H1 (cell line): ENCODE results near the gene KRT76. TPM values are rescaled to one million over a fixed set of nuclear protein-coding genes. Genes with fewer than 3 reads are reported as not detected.

ENCODE experiments used
- CTCF ChIA-PET: fragments of 300-600 bp; sonication (Branson Sonifier 250); formaldehyde crosslinking; loops from one replicate; lab custom pipeline; 2021; ENCODE audit not compliant: partially characterized antibody; lab: Charles Lee
- POLR2A ChIA-PET: fragments of 300-600 bp; sonication (Branson Sonifier 250); formaldehyde crosslinking; loops from one replicate; lab custom pipeline; 2021; ENCODE audit warnings: inconsistent platforms; ENCODE audit not compliant: partially characterized antibody; lab: Charles Lee
- DNase-seq, 2 experiments: peaks; one replicate each; pipeline versions ENCODE4 v3.0.0 to v3.0.0-alpha.2; 2010 to 2022; ENCODE audit warnings: low spot score in 2 of 2, low read depth in 1 of 2, mixed read lengths in 1 of 2
- FAIRE-seq: peaks from 2 replicates; lab custom pipeline; 2011; peaks lifted over from hg19 to GRCh38; lab: Jason Lieb, UNC
- H2AFZ ChIP-seq: 2 replicates; pipeline ENCODE4 v1.8.1; 2012; ENCODE audit warnings: low read length, inconsistent platforms
- H2AK5ac ChIP-seq: 2 replicates; pipeline ENCODE4 v1.6.1; 2013; ENCODE audit warnings: low read depth, low read length
- H2BK120ac ChIP-seq: replicated peaks from 2 replicates; pipeline ENCODE3; 2013; ENCODE audit warnings: low read depth, low read length, inconsistent platforms
- H2BK12ac ChIP-seq: 2 replicates; pipeline ENCODE4 v1.6.1; 2013; ENCODE audit warnings: low read depth, low read length
- H2BK15ac ChIP-seq: 2 replicates; pipeline ENCODE4 v1.6.1; 2013; ENCODE audit warnings: low read length
- H2BK20ac ChIP-seq: 2 replicates; pipeline ENCODE4 v1.6.1; 2013; ENCODE audit warnings: low read length
- H2BK5ac ChIP-seq: 2 replicates; pipeline ENCODE4 v1.6.1; 2013; ENCODE audit warnings: low read depth, low read length
- H3K14ac ChIP-seq: 2 replicates; pipeline ENCODE4 v1.6.1; 2013; ENCODE audit warnings: inconsistent platforms; ENCODE audit not compliant: insufficient read length
- H3K18ac ChIP-seq: 2 replicates; pipeline ENCODE4 v1.6.1; 2013; ENCODE audit warnings: low read length; ENCODE audit errors: extremely low read depth
- H3K23ac ChIP-seq: 2 replicates; pipeline ENCODE4 v1.6.1; 2013; ENCODE audit warnings: inconsistent platforms; ENCODE audit not compliant: insufficient read length
- H3K23me2 ChIP-seq: 2 replicates; pipeline ENCODE4 v1.6.1; 2013; ENCODE audit warnings: low read depth, low read length
- H3K27ac ChIP-seq: 2 replicates; pipeline ENCODE4 v1.6.1; 2011; ENCODE audit warnings: low read depth, low read length, inconsistent platforms
- H3K27me3 ChIP-seq, 4 experiments: replicated peaks in 1 of 4; 1 replicate in 1 of 4; 2 replicates in 3 of 4; pipeline versions ENCODE4 v1.6.1 to v1.8.1; 2011 to 2013; ENCODE audit warnings: low read length in 3 of 4, mild to moderate bottlenecking in 3 of 4, inconsistent platforms in 2 of 4, mixed read lengths in 2 of 4, moderate library complexity in 1 of 4; ENCODE audit not compliant: control insufficient read depth in 3 of 4, insufficient read depth in 3 of 4; ENCODE audit errors: extremely low read depth in 1 of 4
- H3K36me3 ChIP-seq, 4 experiments: 2 replicates each; pipeline versions ENCODE4 v1.6.1 to v1.8.1; 2011 to 2013; ENCODE audit warnings: mild to moderate bottlenecking in 4 of 4, low read length in 3 of 4, moderate library complexity in 2 of 4, control low read depth in 1 of 4, inconsistent platforms in 1 of 4; ENCODE audit not compliant: insufficient read depth in 4 of 4, control insufficient read depth in 2 of 4
- H3K4ac ChIP-seq: replicated peaks from 2 replicates; pipeline ENCODE3; 2013; ENCODE audit warnings: low read length, low read depth, mixed read lengths, inconsistent platforms; ENCODE audit not compliant: insufficient read length
- H3K4me1 ChIP-seq, 4 experiments: replicated peaks in 1 of 4; 1 replicate in 1 of 4; 2 replicates in 3 of 4; pipeline versions ENCODE4 v1.6.1 to v1.8.1; 2011 to 2013; ENCODE audit warnings: low read length in 3 of 4, inconsistent platforms in 2 of 4, mixed read lengths in 1 of 4; ENCODE audit not compliant: insufficient read depth in 4 of 4, control insufficient read depth in 3 of 4
- H3K4me2 ChIP-seq, 2 experiments: 2 replicates each; pipeline versions ENCODE4 v1.6.1 to v1.8.1; 2011 to 2013; ENCODE audit warnings: low read depth in 2 of 2, low read length in 2 of 2, control low read depth in 1 of 2, inconsistent platforms in 1 of 2, mild to moderate bottlenecking in 1 of 2; ENCODE audit not compliant: insufficient read depth in 1 of 2
- H3K4me3 ChIP-seq, 4 experiments: fragments of 200-600, 300-600 bp in 1 of 4; sonication (generic), shearing (Covaris generic), sonication (Bioruptor Twin) in 1 of 4; 2 replicates each; pipeline versions ENCODE4 v1.5.1 to v1.8.1; 2011 to 2016; ENCODE audit warnings: low read length in 4 of 4, low read depth in 3 of 4, control low read depth in 2 of 4, inconsistent platforms in 2 of 4, mild to moderate bottlenecking in 2 of 4, mixed read lengths in 1 of 4, moderate library complexity in 1 of 4; ENCODE audit not compliant: insufficient read depth in 2 of 4; ENCODE audit errors: extremely low read depth in 1 of 4
- H3K56ac ChIP-seq: replicated peaks from 2 replicates; pipeline ENCODE3; 2013; ENCODE audit warnings: low read depth, mild to moderate bottlenecking, mixed read lengths, low read length, inconsistent platforms; ENCODE audit not compliant: insufficient read length
- H3K79me1 ChIP-seq: 2 replicates; pipeline ENCODE4 v1.6.1; 2013; ENCODE audit warnings: low read depth, low read length, control low read depth
- H3K79me2 ChIP-seq, 2 experiments: 2 replicates each; pipeline versions ENCODE4 v1.6.1 to v1.8.1; 2012 to 2013; ENCODE audit warnings: low read length in 2 of 2, mild to moderate bottlenecking in 2 of 2, inconsistent platforms in 1 of 2; ENCODE audit not compliant: insufficient read depth in 2 of 2, control insufficient read depth in 1 of 2
- H3K9ac ChIP-seq, 4 experiments: replicated peaks in 1 of 4; 1 replicate in 1 of 4; 2 replicates in 3 of 4; pipeline versions ENCODE4 v1.6.1 to v1.8.1; 2011 to 2013; ENCODE audit warnings: low read depth in 3 of 4, low read length in 3 of 4, control low read depth in 2 of 4, mild to moderate bottlenecking in 2 of 4, moderate library complexity in 2 of 4, inconsistent platforms in 1 of 4; ENCODE audit errors: extremely low read depth in 1 of 4
- H3K9me3 ChIP-seq, 2 experiments: 2 replicates each; pipeline versions ENCODE4 v1.6.1 to v1.8.1; 2012 to 2013; ENCODE audit warnings: mild to moderate bottlenecking in 2 of 2, moderate library complexity in 2 of 2, control low read depth in 1 of 2, inconsistent platforms in 1 of 2, low read depth in 1 of 2, low read length in 1 of 2, mixed read lengths in 1 of 2; ENCODE audit not compliant: insufficient read depth in 2 of 2
- H4K20me1 ChIP-seq, 2 experiments: replicated peaks in 1 of 2; 2 replicates each; pipeline versions ENCODE3 to v1.8.1; 2011 to 2013; ENCODE audit warnings: inconsistent platforms in 2 of 2, low read length in 2 of 2, mild to moderate bottlenecking in 1 of 2; ENCODE audit not compliant: insufficient read depth in 2 of 2, control insufficient read depth in 1 of 2
- H4K5ac ChIP-seq: 2 replicates; pipeline ENCODE4 v1.6.1; 2013; ENCODE audit warnings: low read length, low read depth, mixed read lengths, inconsistent platforms; ENCODE audit not compliant: insufficient read length
- H4K8ac ChIP-seq: 2 replicates; pipeline ENCODE4 v1.8.0; 2013; ENCODE audit warnings: mild to moderate bottlenecking, moderate library complexity, low read length, inconsistent platforms; ENCODE audit not compliant: insufficient read depth; ENCODE audit errors: extremely low read depth
- H4K91ac ChIP-seq: replicated peaks from 2 replicates; pipeline ENCODE3; 2013; ENCODE audit warnings: low read length, mixed read lengths, inconsistent platforms; ENCODE audit not compliant: insufficient read length
- CBX5 ChIP-seq: fragments of 300-800, 300-1000 bp; sonication (generic); IDR thresholded peaks from 2 replicates; pipeline ENCODE4 v1.7.1; 2016; ENCODE audit warnings: antibody characterized with exemption, low read length, low read depth
- CBX8 ChIP-seq: fragments of 300-800, 300-1000 bp; sonication (generic); IDR thresholded peaks from 2 replicates; pipeline ENCODE4 v1.7.1; 2016; ENCODE audit warnings: low read depth, low read length, borderline replicate concordance
- CHD1 ChIP-seq: IDR thresholded peaks from 2 replicates; pipeline ENCODE4 v1.6.1; 2012; ENCODE audit warnings: low read depth, low read length, improper control_type of control experiment
- CREB1 ChIP-seq: IDR thresholded peaks from 2 replicates; pipeline ENCODE4 v1.6.1; 2012; ENCODE audit warnings: inconsistent platforms
- E2F6 ChIP-seq: IDR thresholded peaks from 2 replicates; pipeline ENCODE4 v1.6.1; 2012; ENCODE audit warnings: inconsistent platforms
- EZH2 ChIP-seq: fragments of 200-600 bp; sonication (generic); IDR thresholded peaks from 2 replicates; pipeline ENCODE4 v1.7.1; 2012; ENCODE audit warnings: low read depth, mild to moderate bottlenecking, moderate library complexity, low read length, inconsistent platforms; ENCODE audit not compliant: severe bottlenecking
- JUND ChIP-seq: IDR thresholded peaks from 2 replicates; pipeline ENCODE4 v1.6.1; 2011; ENCODE audit warnings: mild to moderate bottlenecking, improper control_type of control experiment, low read length
- POLR2AphosphoS5 ChIP-seq: IDR thresholded peaks from 2 replicates; pipeline ENCODE4 v1.6.1; 2011; ENCODE audit warnings: low read depth, low read length
- POU5F1 ChIP-seq: IDR thresholded peaks from 2 replicates; pipeline ENCODE4 v1.6.1; 2011; ENCODE audit warnings: low read depth, mild to moderate bottlenecking, low read length, moderate library complexity
- WGBS, 2 experiments: shearing (Covaris generic) in 1 of 2; methylation state at CpG; one replicate each; pipeline versions ENCODE4 v1.1.6 to v1.1.7; 2013 to 2015; ENCODE audit warnings: low lambda C conversion rate in 2 of 2, mixed read lengths in 2 of 2, inconsistent platforms in 1 of 2, low coverage in 1 of 2, missing lambda C conversion rate in 1 of 2; ENCODE audit not compliant: insufficient replicate concordance in 2 of 2, insufficient coverage in 1 of 2, insufficient read length in 1 of 2; ENCODE audit errors: extremely low coverage in 1 of 2, missing lambda C conversion rate in 1 of 2; 5-methylcytosine and 5-hydroxymethylcytosine counted together
- polyA plus RNA-seq, 7 experiments: library from polyadenylated mRNA; depleted of rRNA in 3 of 7; stranded (reverse) in 5 of 7; unstranded in 2 of 7; fragments of >200 nt in 5 of 7; fragments of 200-250 nt in 2 of 7; gene quantifications; 1 replicate in 5 of 7; 2 replicates in 1 of 7; 4 replicates in 1 of 7; pipeline versions ENCODE4 v1.2.1 to v1.2.3, GENCODE V29; 2011 to 2013; ENCODE audit warnings: missing spikeins in 2 of 7, mixed read lengths in 2 of 7
- total RNA-seq: library from RNA; stranded (reverse); fragmentation: NEBNext Ultra II Directional; extraction: Animal tissue kit (Norgen Biotek cat#: 25700); gene quantifications from 2 replicates; pipeline ENCODE4 v1.2.1, GENCODE V29; 2021

The KRT76 gene
- total and polyA plus RNA-seq, 2 of the 8 experiments (the other 6 are each of a cell fraction or from before 2014, with no cell fraction given) = not detected

- no peak overlapping the region for H2BK15ac ChIP-seq
- no peaks in the 10 kb centered on the region; a peak in 1 of 7 replicates for H3K27me3 ChIP-seq
- no peaks in the 10 kb centered on the region for H3K36me3 ChIP-seq
- 60% methylated on average over 1 of the region's 1 CpG; no CpG with 5 or more reads in 1 of the 2 experiments for WGBS, 2 experiments
- peaks cover 11 to 17% of the 10 kb centered on the region in 2 experiments; a peak in 2 of 4 replicates for H3K9me3 ChIP-seq
- H3K4ac ChIP-seq = no peak overlapping the region
- H3K79me1 ChIP-seq = no peaks in the 10 kb centered on the region
- H4K8ac ChIP-seq = no peak overlapping the region
- H3K27ac ChIP-seq = no peak overlapping the region
- FAIRE-seq (no peak), DNase-seq (no peak)
- H3K23ac ChIP-seq = no peak overlapping the region
- no peaks in the 10 kb centered on the region for H4K20me1 ChIP-seq
- no peak overlapping the region for H3K14ac ChIP-seq
- no peak overlapping the region for H2AK5ac ChIP-seq
- no peak overlapping the region for H3K4me3 ChIP-seq
- H3K23me2 ChIP-seq = no peaks in the 10 kb centered on the region
- TF ChIP-seq E2F6 (no peak), CHD1 (no peak), JUND (no peak), EZH2 (no peak), POLR2AphosphoS5 (no peak), POU5F1 (no peak), CREB1 (no peak), CBX5 (no peak), CBX8 (no peak)
- no peaks in the 10 kb centered on the region for H3K79me2 ChIP-seq
- CTCF ChIA-PET = interaction anchor here (0.8 to 2.1 kb wide), 6 partner anchors 39 to 362 kb away, joined by 3 to 8 read pairs (median 3); no protein-coding TSS in a partner anchor
- H3K4me2 ChIP-seq = no peak overlapping the region
- POLR2A ChIA-PET = interaction anchor here (0.9 kb wide), 1 partner anchor 139 kb away, joined by 3 read pairs; no protein-coding TSS in a partner anchor
- no peak overlapping the region for H3K18ac ChIP-seq
- no peaks in the 10 kb centered on the region for H3K4me1 ChIP-seq
- no peak overlapping the region for H2BK120ac ChIP-seq
- no peak overlapping the region for H2BK20ac ChIP-seq
- H3K56ac ChIP-seq = no peak overlapping the region
- no peak overlapping the region for H2AFZ ChIP-seq
- no peak overlapping the region for H4K91ac ChIP-seq
- H2BK5ac ChIP-seq = no peak overlapping the region
- H2BK12ac ChIP-seq = no peak overlapping the region
- H4K5ac ChIP-seq = no peak overlapping the region
- no peak overlapping the region for H3K9ac ChIP-seq
Measured at GRCh38 chr12:52757449-52758176, 19.5 kb downstream of the KRT76 start.
